Omental fat pad (tissue), 4 donors: ENCODE measurements around the gene RNF135. TPM values are rescaled to one million over a fixed set of nuclear protein-coding genes. Genes with fewer than 3 reads are reported as not detected.
"Not testable (repeated sequence)": the region's sequence is repeated elsewhere in the genome, so short reads cannot be mapped to it uniquely, and the experiment has no call there.

Experiments used
- ATAC-seq: fragments of 150-250 bp; one replicate; pipeline ENCODE4 v1.9.1; 2016; ENCODE audit warnings: mild to moderate bottlenecking, moderate library complexity; ENCODE audit not compliant: low FRiP score
- DNase-seq: peaks from one replicate; pipeline ENCODE4 v3.0.0-alpha.2; 2019; ENCODE audit warnings: low spot score
- CTCF ChIP-seq, 3 donors: fragments of 450-650 bp; IDR thresholded peaks; one replicate each; pipeline ENCODE4 v1.5.1; 2016 to 2017; ENCODE audit warnings: antibody characterized with exemption in 3 of 3, mild to moderate bottlenecking in 3 of 3, moderate library complexity in 2 of 3
- total RNA-seq, 4 donors: library from RNA; depleted of rRNA; stranded (reverse); fragments of >200 nt; gene quantifications; one replicate each; pipeline ENCODE4 v1.1.0, GENCODE V29; 2016

The RNF135 gene
- total RNA-seq, 4 donors from 2014 or later = 24.7 to 57.5 (median 40.5) TPM

GRCh38 chr17:30969989-30970830, 629 bp upstream of the RNF135 start:
- DNase-seq (no peak), ATAC-seq (peak; percentile 18)
- no peak for TF ChIP-seq CTCF (IDR thresholded peaks at IDR 0.05)

- ATAC-seq = no peak
- DNase-seq = no peak
- no peak for TF ChIP-seq CTCF (IDR thresholded peaks at IDR 0.05)
Observed at GRCh38 chr17:30975042-30975820, 4.4 kb downstream of the RNF135 start.

GRCh38 chr17:30979919-30980318, 9.1 kb downstream of the RNF135 start:
- not testable (repeated sequence) for DNase-seq, ATAC-seq

- ATAC-seq (no peak), DNase-seq (no peak)
- no peak for TF ChIP-seq CTCF (IDR thresholded peaks at IDR 0.05)
Observed at GRCh38 chr17:30981531-30982519, 11.0 kb downstream of the RNF135 start.

GRCh38 chr17:30982855-30983254, 12.0 kb downstream of the RNF135 start:
- ATAC-seq (no peak), DNase-seq (no peak)
- no peak for TF ChIP-seq CTCF (IDR thresholded peaks at IDR 0.05)

- ATAC-seq (no peak), DNase-seq (no peak)
- no peak for TF ChIP-seq CTCF (IDR thresholded peaks at IDR 0.05)
Observed at GRCh38 chr17:30990458-30990857, 19.6 kb downstream of the RNF135 start.

- ATAC-seq (no peak), DNase-seq (no peak)
- TF ChIP-seq CTCF (IDR thresholded peaks at IDR 0.05) = no peak
Observed at GRCh38 chr17:30992551-30992950, 21.7 kb downstream of the RNF135 start.
